ENCODE results near the gene FAM177A1. TPM values are rescaled to one million over a fixed set of nuclear protein-coding genes. Genes with fewer than 3 reads are reported as not detected.

The FAM177A1 gene
- total and polyA plus RNA-seq, 2 of the 13 experiments (the other 11 are each of a cell fraction or from before 2014, with no cell fraction given): 72.9 to 119 TPM

DNA sequence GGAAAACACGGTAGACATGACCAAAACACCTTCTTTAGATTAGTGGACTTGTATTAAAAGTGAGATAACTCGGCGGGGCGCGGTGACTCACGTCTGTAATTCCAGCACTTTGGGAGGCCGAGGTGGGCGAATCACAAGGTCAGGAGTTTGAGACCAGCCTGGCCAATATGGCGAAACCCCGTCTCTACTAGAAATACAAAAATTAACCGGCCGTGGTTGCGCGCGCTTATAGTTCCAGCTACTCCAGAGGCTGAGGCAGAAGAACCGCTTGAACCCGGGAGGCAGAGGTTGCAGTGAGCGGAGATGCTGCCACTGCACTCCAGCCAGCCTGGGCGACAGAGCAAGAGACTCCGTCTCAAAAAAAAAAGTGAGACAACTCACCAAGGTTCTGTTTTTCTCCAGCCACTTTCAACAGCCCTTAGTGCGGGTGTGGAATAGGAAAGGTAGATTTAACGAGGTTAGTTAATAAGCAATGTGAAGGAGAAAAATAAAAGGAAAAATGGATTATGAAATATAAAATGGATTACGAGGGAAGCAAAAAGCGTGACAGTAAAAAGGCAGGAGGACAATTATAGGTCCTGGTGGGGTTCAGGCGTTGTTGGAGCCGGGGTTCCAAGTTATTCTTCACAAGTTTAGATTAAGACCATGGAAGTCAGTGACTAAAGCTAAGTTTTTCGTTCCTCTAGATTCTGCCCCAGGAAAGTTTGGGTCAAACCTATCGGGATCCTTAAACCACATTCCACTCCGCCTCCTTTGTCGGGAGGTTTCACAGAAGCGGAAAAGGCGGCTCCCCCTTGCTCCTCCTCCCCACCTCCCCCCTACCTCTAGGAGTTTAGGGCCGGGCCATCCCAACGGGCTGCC is 75.2 kb downstream of the FAM177A1 start (continued):
- TF ChIP-seq KLF15 (CRISPR knock-in tag; IDR thresholded peaks at IDR 0.05; ENCODE audit: borderline replicate concordance): peak; percentile 65; the same call in 1 of the 2 replicates
- TF ChIP-seq ZNF652 (CRISPR knock-in tag; IDR thresholded peaks at IDR 0.05; ENCODE audit: borderline replicate concordance, low read depth): no peak
- TF ChIP-seq CHD2 (IDR thresholded peaks at IDR 0.05; ENCODE audit: low read depth, low read length): 0 out of 2 replicates have a peak, but pooled peaks have one; percentile 43
- TF ChIP-seq ZNF33A (CRISPR knock-in tag; IDR thresholded peaks at IDR 0.05; ENCODE audit: borderline replicate concordance): no peak
- TF ChIP-seq, protein P1, sequence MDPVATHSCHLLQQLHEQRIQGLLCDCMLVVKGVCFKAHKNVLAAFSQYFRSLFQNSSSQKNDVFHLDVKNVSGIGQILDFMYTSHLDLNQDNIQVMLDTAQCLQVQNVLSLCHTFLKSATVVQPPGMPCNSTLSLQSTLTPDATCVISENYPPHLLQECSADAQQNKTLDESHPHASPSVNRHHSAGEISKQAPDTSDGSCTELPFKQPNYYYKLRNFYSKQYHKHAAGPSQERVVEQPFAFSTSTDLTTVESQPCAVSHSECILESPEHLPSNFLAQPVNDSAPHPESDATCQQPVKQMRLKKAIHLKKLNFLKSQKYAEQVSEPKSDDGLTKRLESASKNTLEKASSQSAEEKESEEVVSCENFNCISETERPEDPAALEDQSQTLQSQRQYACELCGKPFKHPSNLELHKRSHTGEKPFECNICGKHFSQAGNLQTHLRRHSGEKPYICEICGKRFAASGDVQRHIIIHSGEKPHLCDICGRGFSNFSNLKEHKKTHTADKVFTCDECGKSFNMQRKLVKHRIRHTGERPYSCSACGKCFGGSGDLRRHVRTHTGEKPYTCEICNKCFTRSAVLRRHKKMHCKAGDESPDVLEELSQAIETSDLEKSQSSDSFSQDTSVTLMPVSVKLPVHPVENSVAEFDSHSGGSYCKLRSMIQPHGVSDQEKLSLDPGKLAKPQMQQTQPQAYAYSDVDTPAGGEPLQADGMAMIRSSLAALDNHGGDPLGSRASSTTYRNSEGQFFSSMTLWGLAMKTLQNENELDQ (CRISPR knock-in tag; IDR thresholded peaks at IDR 0.05; ENCODE audit: borderline replicate concordance): peak; percentile 12; the same call in 1 of the 2 replicates
- TF ChIP-seq, protein P2, sequence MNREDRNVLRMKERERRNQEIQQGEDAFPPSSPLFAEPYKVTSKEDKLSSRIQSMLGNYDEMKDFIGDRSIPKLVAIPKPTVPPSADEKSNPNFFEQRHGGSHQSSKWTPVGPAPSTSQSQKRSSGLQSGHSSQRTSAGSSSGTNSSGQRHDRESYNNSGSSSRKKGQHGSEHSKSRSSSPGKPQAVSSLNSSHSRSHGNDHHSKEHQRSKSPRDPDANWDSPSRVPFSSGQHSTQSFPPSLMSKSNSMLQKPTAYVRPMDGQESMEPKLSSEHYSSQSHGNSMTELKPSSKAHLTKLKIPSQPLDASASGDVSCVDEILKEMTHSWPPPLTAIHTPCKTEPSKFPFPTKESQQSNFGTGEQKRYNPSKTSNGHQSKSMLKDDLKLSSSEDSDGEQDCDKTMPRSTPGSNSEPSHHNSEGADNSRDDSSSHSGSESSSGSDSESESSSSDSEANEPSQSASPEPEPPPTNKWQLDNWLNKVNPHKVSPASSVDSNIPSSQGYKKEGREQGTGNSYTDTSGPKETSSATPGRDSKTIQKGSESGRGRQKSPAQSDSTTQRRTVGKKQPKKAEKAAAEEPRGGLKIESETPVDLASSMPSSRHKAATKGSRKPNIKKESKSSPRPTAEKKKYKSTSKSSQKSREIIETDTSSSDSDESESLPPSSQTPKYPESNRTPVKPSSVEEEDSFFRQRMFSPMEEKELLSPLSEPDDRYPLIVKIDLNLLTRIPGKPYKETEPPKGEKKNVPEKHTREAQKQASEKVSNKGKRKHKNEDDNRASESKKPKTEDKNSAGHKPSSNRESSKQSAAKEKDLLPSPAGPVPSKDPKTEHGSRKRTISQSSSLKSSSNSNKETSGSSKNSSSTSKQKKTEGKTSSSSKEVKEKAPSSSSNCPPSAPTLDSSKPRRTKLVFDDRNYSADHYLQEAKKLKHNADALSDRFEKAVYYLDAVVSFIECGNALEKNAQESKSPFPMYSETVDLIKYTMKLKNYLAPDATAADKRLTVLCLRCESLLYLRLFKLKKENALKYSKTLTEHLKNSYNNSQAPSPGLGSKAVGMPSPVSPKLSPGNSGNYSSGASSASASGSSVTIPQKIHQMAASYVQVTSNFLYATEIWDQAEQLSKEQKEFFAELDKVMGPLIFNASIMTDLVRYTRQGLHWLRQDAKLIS (CRISPR knock-in tag; IDR thresholded peaks at IDR 0.05): no peak
- TF ChIP-seq CCAR2 (optimal IDR thresholded peaks at IDR 0.05; ENCODE audit: low read depth, low read length): peak; percentile 67
- no peak for TF ChIP-seq GATAD1 (CRISPR knock-in tag; IDR thresholded peaks at IDR 0.05)
- peak; percentile 77; the same call in 1 of the 2 replicates for TF ChIP-seq LCORL (IDR thresholded peaks at IDR 0.05)
- TF ChIP-seq LCORL (CRISPR knock-in tag; IDR thresholded peaks at IDR 0.05): no peak
- TF ChIP-seq ZNF441 (CRISPR knock-in tag; IDR thresholded peaks at IDR 0.05; ENCODE audit: borderline replicate concordance): no peak
- TF ChIP-seq RELA (CRISPR knock-in tag; IDR thresholded peaks at IDR 0.05): no peak; the same call in 1 of the 2 replicates
- TF ChIP-seq TCF7 (IDR thresholded peaks at IDR 0.05; ENCODE audit: low read depth): 0 out of 2 replicates have a peak, but pooled peaks have one; percentile 11
- TF ChIP-seq IKZF1 (IDR thresholded peaks at IDR 0.05): no peak
- TF ChIP-seq, protein P3, sequence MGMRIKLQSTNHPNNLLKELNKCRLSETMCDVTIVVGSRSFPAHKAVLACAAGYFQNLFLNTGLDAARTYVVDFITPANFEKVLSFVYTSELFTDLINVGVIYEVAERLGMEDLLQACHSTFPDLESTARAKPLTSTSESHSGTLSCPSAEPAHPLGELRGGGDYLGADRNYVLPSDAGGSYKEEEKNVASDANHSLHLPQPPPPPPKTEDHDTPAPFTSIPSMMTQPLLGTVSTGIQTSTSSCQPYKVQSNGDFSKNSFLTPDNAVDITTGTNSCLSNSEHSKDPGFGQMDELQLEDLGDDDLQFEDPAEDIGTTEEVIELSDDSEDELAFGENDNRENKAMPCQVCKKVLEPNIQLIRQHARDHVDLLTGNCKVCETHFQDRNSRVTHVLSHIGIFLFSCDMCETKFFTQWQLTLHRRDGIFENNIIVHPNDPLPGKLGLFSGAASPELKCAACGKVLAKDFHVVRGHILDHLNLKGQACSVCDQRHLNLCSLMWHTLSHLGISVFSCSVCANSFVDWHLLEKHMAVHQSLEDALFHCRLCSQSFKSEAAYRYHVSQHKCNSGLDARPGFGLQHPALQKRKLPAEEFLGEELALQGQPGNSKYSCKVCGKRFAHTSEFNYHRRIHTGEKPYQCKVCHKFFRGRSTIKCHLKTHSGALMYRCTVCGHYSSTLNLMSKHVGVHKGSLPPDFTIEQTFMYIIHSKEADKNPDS (CRISPR knock-in tag; IDR thresholded peaks at IDR 0.05): 0 out of 2 replicates have a peak, but pooled peaks have one; percentile 6
- TF ChIP-seq, protein P4, sequence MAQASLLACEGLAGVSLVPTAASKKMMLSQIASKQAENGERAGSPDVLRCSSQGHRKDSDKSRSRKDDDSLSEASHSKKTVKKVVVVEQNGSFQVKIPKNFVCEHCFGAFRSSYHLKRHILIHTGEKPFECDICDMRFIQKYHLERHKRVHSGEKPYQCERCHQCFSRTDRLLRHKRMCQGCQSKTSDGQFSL (CRISPR knock-in tag; IDR thresholded peaks at IDR 0.05): no peak
- peak; percentile 11 for TF ChIP-seq RBAK (CRISPR knock-in tag; IDR thresholded peaks at IDR 0.05)
- no peak for TF ChIP-seq AGO1 (IDR thresholded peaks at IDR 0.05; ENCODE audit: low read depth, low read length, poor library complexity, severe bottlenecking)
- TF ChIP-seq ATF7 (IDR thresholded peaks at IDR 0.05): 0 out of 2 replicates have a peak, but pooled peaks have one; percentile 2
- TF ChIP-seq ATF7 (CRISPR knock-in tag; IDR thresholded peaks at IDR 0.05): no peak
